HepG2 (cell line): ENCODE data around the gene IMP3. TPM values are rescaled to one million over a fixed set of nuclear protein-coding genes. Genes with fewer than 3 reads are reported as not detected.

Source experiments
- CBFB ChIP-seq: sonication (generic); formaldehyde crosslinking; IDR thresholded peaks from 2 replicates; pipeline ENCODE4 v1.4.0; 2020; ENCODE audit warnings: missing genetic modification reagents
- DNMT3B ChIP-seq: conservative IDR thresholded peaks from 2 replicates; pipeline ENCODE4 v1.6.1; 2016; ENCODE audit warnings: missing biosample characterization, control low read depth
- DRAP1 ChIP-seq: IDR thresholded peaks from 2 replicates; pipeline ENCODE4 v1.6.1; 2016; ENCODE audit warnings: missing genetic modification reagents, missing compliant biosample characterization
- FOSL2 ChIP-seq: sonication (generic); formaldehyde crosslinking; IDR thresholded peaks from 2 replicates; pipeline ENCODE4 v1.4.0; 2020; ENCODE audit warnings: missing genetic modification reagents
- FOXO1 ChIP-seq: sonication (generic); formaldehyde crosslinking; IDR thresholded peaks from 2 replicates; pipeline ENCODE4 v1.4.0; 2020; ENCODE audit warnings: missing genetic modification reagents
- GABPA ChIP-seq, 2 experiments: IDR thresholded peaks; 2 replicates each; pipeline ENCODE4 v1.6.1; 2011 to 2016; ENCODE audit warnings: low read depth in 2 of 2, low read length in 1 of 2, missing biosample characterization in 1 of 2, missing genetic modification characterization in 1 of 2
- HNRNPH1 ChIP-seq: fragments of 200-400 bp; formaldehyde crosslinking; optimal IDR thresholded peaks from 2 replicates; pipeline ENCODE3; 2017; ENCODE audit warnings: mild to moderate bottlenecking, low read depth, low read length
- LCORL ChIP-seq, 2 experiments: fragments of 450-650 bp in 1 of 2; sonication (generic) in 1 of 2; formaldehyde crosslinking in 1 of 2; IDR thresholded peaks; 2 replicates each; pipeline versions ENCODE4 v1.5.0 to v1.6.1; 2017 to 2020; ENCODE audit warnings: antibody characterized with exemption in 1 of 2, missing genetic modification reagents in 1 of 2
- PHF8 ChIP-seq: sonication (generic); formaldehyde crosslinking; IDR thresholded peaks from 2 replicates; pipeline ENCODE4 v1.5.0; 2020; ENCODE audit warnings: missing genetic modification reagents
- PREB ChIP-seq: sonication (generic); formaldehyde crosslinking; IDR thresholded peaks from 2 replicates; pipeline ENCODE4 v1.4.0; 2020; ENCODE audit warnings: missing genetic modification reagents
- ZFP36L1 ChIP-seq: sonication (generic); formaldehyde crosslinking; IDR thresholded peaks from 2 replicates; pipeline ENCODE4 v1.8.0; 2022; ENCODE audit warnings: mild to moderate bottlenecking, missing genetic modification reagents, moderate library complexity
- ZFP82 ChIP-seq: sonication (generic); formaldehyde crosslinking; IDR thresholded peaks from 2 replicates; pipeline ENCODE4 v1.5.1; 2020; ENCODE audit warnings: mild to moderate bottlenecking, missing genetic modification reagents, borderline replicate concordance
- ZNF282 ChIP-seq: fragments of 450-650 bp; IDR thresholded peaks from 2 replicates; pipeline ENCODE4 v1.6.1; 2018; ENCODE audit not compliant: partially characterized antibody
- ZNF530 ChIP-seq: sonication (generic); formaldehyde crosslinking; IDR thresholded peaks from 2 replicates; pipeline ENCODE4 v1.5.0; 2020; ENCODE audit warnings: low read depth, mild to moderate bottlenecking, missing genetic modification reagents
- ZNF629 ChIP-seq: sonication (generic); formaldehyde crosslinking; conservative IDR thresholded peaks from 2 replicates; pipeline ENCODE4 v1.5.0; 2020; ENCODE audit warnings: missing genetic modification reagents
- ZNF775 ChIP-seq: sonication (generic); formaldehyde crosslinking; IDR thresholded peaks from 2 replicates; pipeline ENCODE4 v1.4.0; 2020; ENCODE audit warnings: missing genetic modification reagents, mild to moderate bottlenecking, moderate library complexity, borderline replicate concordance
- ZNF800 ChIP-seq: sonication (generic); formaldehyde crosslinking; IDR thresholded peaks from 2 replicates; pipeline ENCODE4 v1.4.0; 2020; ENCODE audit warnings: missing genetic modification reagents
- polyA plus RNA-seq, 8 experiments: library from polyadenylated mRNA; depleted of rRNA in 3 of 8; stranded (reverse) in 7 of 8; unstranded in 1 of 8; fragments of >200 nt; fragmentation: Illumina TruSeq in 4 of 8; extraction: Trizol in 4 of 8; gene quantifications; 2 replicates each; pipeline versions ENCODE4 v1.2.1 to v1.2.3, GENCODE V29; 2011 to 2016; ENCODE audit warnings: low read depth in 4 of 8, missing spikeins in 1 of 8, mixed read lengths in 1 of 8; ENCODE audit not compliant: insufficient read depth in 1 of 8
- total RNA-seq, 5 experiments: library from RNA; depleted of rRNA; stranded (reverse); fragments of >200 nt; fragmentation: Illumina TruSeq; extraction: Trizol; gene quantifications; 2 replicates each; pipeline ENCODE4 v1.2.3, GENCODE V29; 2016; ENCODE audit warnings: low read depth in 1 of 5
- TF ChIP-seq, protein P1 (sequence below): IDR thresholded peaks from 2 replicates; pipeline ENCODE4 v1.6.1; 2016
- TF ChIP-seq, protein P2 (sequence below): sonication (generic); formaldehyde crosslinking; IDR thresholded peaks from 2 replicates; pipeline ENCODE4 v1.4.0; 2020; ENCODE audit warnings: missing genetic modification reagents, borderline replicate concordance

IMP3 gene
- total and polyA plus RNA-seq, 2 of the 13 experiments (the other 11 are each of a cell fraction or from before 2014, with no cell fraction given): 38.3 to 143 TPM

- 0 out of 2 replicates have a peak, but pooled peaks have one; percentile 25 for TF ChIP-seq DRAP1 (CRISPR knock-in tag)
- peak; percentile 33; the same call in 1 of the 2 replicates for TF ChIP-seq ZNF530 (CRISPR knock-in tag)
- peak; percentile 77 for TF ChIP-seq ZNF629 (CRISPR knock-in tag)
- TF ChIP-seq GABPA (IDR thresholded peaks at IDR 0.05; ENCODE audit: low read depth, low read length): no peak
- TF ChIP-seq GABPA (CRISPR knock-in tag; IDR thresholded peaks at IDR 0.05; ENCODE audit: low read depth): peak; percentile 21; the same call in 1 of the 2 replicates
- TF ChIP-seq CBFB: no peak
- TF ChIP-seq LCORL (IDR thresholded peaks at IDR 0.05): no peak
- TF ChIP-seq LCORL (CRISPR knock-in tag; IDR thresholded peaks at IDR 0.05): no peak
- TF ChIP-seq HNRNPH1: no peak
- TF ChIP-seq ZNF282: no peak
- TF ChIP-seq FOSL2 (CRISPR knock-in tag): peak; percentile 6; the same call in 1 of the 2 replicates
- 0 out of 2 replicates have a peak, but pooled peaks have one; percentile 7 for TF ChIP-seq DNMT3B
- TF ChIP-seq ZNF800 (CRISPR knock-in tag): no peak
- no peak for TF ChIP-seq PREB (CRISPR knock-in tag)
- 0 out of 2 replicates have a peak, but pooled peaks have one; percentile 75 for TF ChIP-seq ZFP82 (CRISPR knock-in tag)
- no peak for TF ChIP-seq FOXO1
- TF ChIP-seq, protein P1, sequence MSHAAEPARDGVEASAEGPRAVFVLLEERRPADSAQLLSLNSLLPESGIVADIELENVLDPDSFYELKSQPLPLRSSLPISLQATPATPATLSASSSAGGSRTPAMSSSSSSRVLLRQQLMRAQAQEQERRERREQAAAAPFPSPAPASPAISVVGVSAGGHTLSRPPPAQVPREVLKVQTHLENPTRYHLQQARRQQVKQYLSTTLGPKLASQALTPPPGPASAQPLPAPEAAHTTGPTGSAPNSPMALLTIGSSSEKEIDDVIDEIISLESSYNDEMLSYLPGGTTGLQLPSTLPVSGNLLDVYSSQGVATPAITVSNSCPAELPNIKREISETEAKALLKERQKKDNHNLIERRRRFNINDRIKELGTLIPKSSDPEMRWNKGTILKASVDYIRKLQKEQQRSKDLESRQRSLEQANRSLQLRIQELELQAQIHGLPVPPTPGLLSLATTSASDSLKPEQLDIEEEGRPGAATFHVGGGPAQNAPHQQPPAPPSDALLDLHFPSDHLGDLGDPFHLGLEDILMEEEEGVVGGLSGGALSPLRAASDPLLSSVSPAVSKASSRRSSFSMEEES: peak; percentile 64; the same call in 1 of the 2 replicates
- TF ChIP-seq, protein P2, sequence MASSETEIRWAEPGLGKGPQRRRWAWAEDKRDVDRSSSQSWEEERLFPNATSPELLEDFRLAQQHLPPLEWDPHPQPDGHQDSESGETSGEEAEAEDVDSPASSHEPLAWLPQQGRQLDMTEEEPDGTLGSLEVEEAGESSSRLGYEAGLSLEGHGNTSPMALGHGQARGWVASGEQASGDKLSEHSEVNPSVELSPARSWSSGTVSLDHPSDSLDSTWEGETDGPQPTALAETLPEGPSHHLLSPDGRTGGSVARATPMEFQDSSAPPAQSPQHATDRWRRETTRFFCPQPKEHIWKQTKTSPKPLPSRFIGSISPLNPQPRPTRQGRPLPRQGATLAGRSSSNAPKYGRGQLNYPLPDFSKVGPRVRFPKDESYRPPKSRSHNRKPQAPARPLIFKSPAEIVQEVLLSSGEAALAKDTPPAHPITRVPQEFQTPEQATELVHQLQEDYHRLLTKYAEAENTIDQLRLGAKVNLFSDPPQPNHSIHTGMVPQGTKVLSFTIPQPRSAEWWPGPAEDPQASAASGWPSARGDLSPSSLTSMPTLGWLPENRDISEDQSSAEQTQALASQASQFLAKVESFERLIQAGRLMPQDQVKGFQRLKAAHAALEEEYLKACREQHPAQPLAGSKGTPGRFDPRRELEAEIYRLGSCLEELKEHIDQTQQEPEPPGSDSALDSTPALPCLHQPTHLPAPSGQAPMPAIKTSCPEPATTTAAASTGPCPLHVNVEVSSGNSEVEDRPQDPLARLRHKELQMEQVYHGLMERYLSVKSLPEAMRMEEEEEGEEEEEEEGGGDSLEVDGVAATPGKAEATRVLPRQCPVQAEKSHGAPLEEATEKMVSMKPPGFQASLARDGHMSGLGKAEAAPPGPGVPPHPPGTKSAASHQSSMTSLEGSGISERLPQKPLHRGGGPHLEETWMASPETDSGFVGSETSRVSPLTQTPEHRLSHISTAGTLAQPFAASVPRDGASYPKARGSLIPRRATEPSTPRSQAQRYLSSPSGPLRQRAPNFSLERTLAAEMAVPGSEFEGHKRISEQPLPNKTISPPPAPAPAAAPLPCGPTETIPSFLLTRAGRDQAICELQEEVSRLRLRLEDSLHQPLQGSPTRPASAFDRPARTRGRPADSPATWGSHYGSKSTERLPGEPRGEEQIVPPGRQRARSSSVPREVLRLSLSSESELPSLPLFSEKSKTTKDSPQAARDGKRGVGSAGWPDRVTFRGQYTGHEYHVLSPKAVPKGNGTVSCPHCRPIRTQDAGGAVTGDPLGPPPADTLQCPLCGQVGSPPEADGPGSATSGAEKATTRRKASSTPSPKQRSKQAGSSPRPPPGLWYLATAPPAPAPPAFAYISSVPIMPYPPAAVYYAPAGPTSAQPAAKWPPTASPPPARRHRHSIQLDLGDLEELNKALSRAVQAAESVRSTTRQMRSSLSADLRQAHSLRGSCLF (CRISPR knock-in tag): no peak
- TF ChIP-seq ZNF775 (CRISPR knock-in tag): no peak
- 0 out of 2 replicates have a peak, but pooled peaks have one; percentile 2 for TF ChIP-seq ZFP36L1 (CRISPR knock-in tag)
- no peak for TF ChIP-seq PHF8 (CRISPR knock-in tag)
Measured at GRCh38 chr15:75639191-75639708, 774 bp downstream of the IMP3 start (continued).
